ENCODE measurements around the gene ZFYVE27.
A peak's percentile ranks its signal among the peaks of the same experiment; 100 is the strongest.

Gene ZFYVE27

GRCh38 chr10:97780841-97781617, 44.1 kb downstream of the ZFYVE27 start:
- Histone ChIP-seq H4K20me1 (ENCODE audit: insufficient read depth, low read length) (no peaks in the 10 kb centered on the region), H3K79me2 (ENCODE audit: insufficient read depth, low read length) (no peaks in the 10 kb centered on the region), H3K27me3 (ENCODE audit: insufficient read depth, low read length, poor library complexity) (no peaks in the 10 kb centered on the region), H3K27ac (ENCODE audit: low read length) (no peak overlapping the region), H3K4me2 (ENCODE audit: insufficient read depth, low read length) (no peak overlapping the region), H2AFZ (ENCODE audit: low read depth, low read length) (no peak overlapping the region), H3K4me3 (ENCODE audit: low read depth in 1 of 2, low read length in 2 of 2) (no peak overlapping the region), H3K9me3 (ENCODE audit: insufficient read depth, low read length, severe bottlenecking) (no peaks in the 10 kb centered on the region), H3K36me3 (ENCODE audit: insufficient read depth, low read length) (no peaks in the 10 kb centered on the region), H3K9ac (ENCODE audit: low read depth, low read length) (no peak overlapping the region), H3K4me1 (ENCODE audit: insufficient read depth, low read length) (peaks cover 8% of the 10 kb centered on the region)
- TF ChIP-seq EZH2 (IDR thresholded peaks at IDR 0.05; ENCODE audit: borderline replicate concordance, low read depth, low read length, severe bottlenecking): no peak
- no peak for TF ChIP-seq CTCF (IDR thresholded peaks at IDR 0.05; ENCODE audit: borderline replicate concordance, extremely low read depth, low read length, poor library complexity, severe bottlenecking)
- DNase-seq: no peak
- no peak for ATAC-seq (ENCODE audit: insufficient read depth, low read depth)

DNA sequence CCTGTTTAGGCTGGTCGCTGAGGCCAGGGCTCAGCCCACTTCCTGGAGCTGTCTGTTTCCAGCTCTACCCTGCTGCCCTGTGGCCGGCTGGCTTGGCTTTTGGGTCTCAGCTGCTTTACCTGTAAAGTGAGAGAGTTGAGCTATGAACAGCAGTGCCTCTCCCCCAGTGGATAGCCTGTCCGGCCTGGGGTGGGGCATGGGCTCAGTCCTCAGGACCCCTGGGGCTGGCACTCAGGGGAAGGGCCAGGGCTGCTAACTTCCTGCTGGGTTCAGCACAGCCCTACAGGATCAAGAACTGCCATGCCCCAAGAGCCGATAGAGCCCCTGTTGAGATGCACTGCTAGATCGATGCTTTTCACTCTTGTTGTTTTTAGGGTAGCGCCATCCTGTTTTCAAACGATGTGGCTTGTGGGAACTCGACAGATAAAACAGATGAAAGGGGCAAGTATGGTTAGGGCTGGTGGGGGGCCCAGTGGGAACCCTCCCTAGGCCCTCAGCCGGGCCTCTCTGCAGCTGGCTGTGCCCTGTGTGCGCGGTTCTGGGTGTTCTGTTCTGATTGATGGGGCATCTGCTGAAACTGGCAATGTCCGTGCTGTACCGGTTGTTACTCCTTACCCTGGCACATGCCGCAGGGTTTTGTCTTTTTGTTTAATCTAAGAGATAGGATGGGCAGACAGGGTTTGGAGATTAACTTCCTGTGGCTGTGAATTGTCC, 44.8 kb downstream of the ZFYVE27 start:
- H3K4me1 ChIP-seq (ENCODE audit: insufficient read depth, low read length): peaks cover 8% of the 10 kb centered on the region
- H3K4me2 ChIP-seq (ENCODE audit: insufficient read depth, low read length): no peak overlapping the region
- no peaks in the 10 kb centered on the region for H4K20me1 ChIP-seq (ENCODE audit: insufficient read depth, low read length)
- H2AFZ ChIP-seq (ENCODE audit: low read depth, low read length): no peak overlapping the region
- no peaks in the 10 kb centered on the region for H3K36me3 ChIP-seq (ENCODE audit: insufficient read depth, low read length)
- H3K9me3 ChIP-seq (ENCODE audit: insufficient read depth, low read length, severe bottlenecking): no peaks in the 10 kb centered on the region
- TF ChIP-seq EZH2 (IDR thresholded peaks at IDR 0.05; ENCODE audit: borderline replicate concordance, low read depth, low read length, severe bottlenecking): no peak
- TF ChIP-seq CTCF (IDR thresholded peaks at IDR 0.05; ENCODE audit: borderline replicate concordance, extremely low read depth, low read length, poor library complexity, severe bottlenecking): no peak
- no peaks in the 10 kb centered on the region for H3K27me3 ChIP-seq (ENCODE audit: insufficient read depth, low read length, poor library complexity)
- DNase-seq (peak; percentile 59), ATAC-seq (ENCODE audit: insufficient read depth, low read depth) (peak; percentile 89)
- no peak overlapping the region for H3K4me3 ChIP-seq (ENCODE audit: low read depth in 1 of 2, low read length in 2 of 2)
- H3K79me2 ChIP-seq (ENCODE audit: insufficient read depth, low read length): no peaks in the 10 kb centered on the region
- H3K27ac ChIP-seq (ENCODE audit: low read length): no peak overlapping the region
- H3K9ac ChIP-seq (ENCODE audit: low read depth, low read length): no peak overlapping the region

GRCh38 chr10:97782455-97783228, 45.7 kb downstream of the ZFYVE27 start:
- H3K4me3 ChIP-seq (ENCODE audit: low read depth in 1 of 2, low read length in 2 of 2): no peak overlapping the region
- no peak overlapping the region for H3K4me2 ChIP-seq (ENCODE audit: insufficient read depth, low read length)
- no peak overlapping the region for H3K27ac ChIP-seq (ENCODE audit: low read length)
- no peaks in the 10 kb centered on the region for H3K9me3 ChIP-seq (ENCODE audit: insufficient read depth, low read length, severe bottlenecking)
- ATAC-seq (ENCODE audit: insufficient read depth, low read depth): no peak
- TF ChIP-seq CTCF (IDR thresholded peaks at IDR 0.05; ENCODE audit: borderline replicate concordance, extremely low read depth, low read length, poor library complexity, severe bottlenecking): no peak
- no peak for TF ChIP-seq EZH2 (IDR thresholded peaks at IDR 0.05; ENCODE audit: borderline replicate concordance, low read depth, low read length, severe bottlenecking)
- H3K9ac ChIP-seq (ENCODE audit: low read depth, low read length): no peak overlapping the region
- H4K20me1 ChIP-seq (ENCODE audit: insufficient read depth, low read length): no peaks in the 10 kb centered on the region
- no peaks in the 10 kb centered on the region for H3K79me2 ChIP-seq (ENCODE audit: insufficient read depth, low read length)
- H2AFZ ChIP-seq (ENCODE audit: low read depth, low read length): no peak overlapping the region
- H3K36me3 ChIP-seq (ENCODE audit: insufficient read depth, low read length): no peaks in the 10 kb centered on the region
- peaks cover 8% of the 10 kb centered on the region for H3K4me1 ChIP-seq (ENCODE audit: insufficient read depth, low read length)
- H3K27me3 ChIP-seq (ENCODE audit: insufficient read depth, low read length, poor library complexity): no peaks in the 10 kb centered on the region
- no peak for DNase-seq
